NCI-H2196 treated with DMSO at 0.1 percent for 48 hours (cell line): ENCODE results near the gene KRT6B.
"Not testable (repeated sequence)": the region's sequence is repeated elsewhere in the genome, so short reads cannot be mapped to it uniquely, and the experiment has no call there.

Experiments
- DNase-seq: peaks from one replicate; lab custom pipeline; 2025; ENCODE audit not compliant: unreplicated experiment; lab: John Stamatoyannopoulos, UW

KRT6B gene

GRCh38 chr12:52473768-52474167 is 21.8 kb upstream of the KRT6B start, which contains the start of gene KRT6C:
Gene KRT6C, minus strand, starts transcription at chr12:52473805. Its CDS starts 68 bp downstream, at chr12:52473737.
- DNase-seq = no peak

GRCh38 chr12:52469853-52470252 is 17.9 kb upstream of the KRT6B start:
- no peak for DNase-seq

- DNase-seq = no peak
Measured at GRCh38 chr12:52464897-52465296, 13.0 kb upstream of the KRT6B start.

- DNase-seq = no peak
Measured at GRCh38 chr12:52461693-52462092, 9.7 kb upstream of the KRT6B start.

- DNase-seq = no peak
Measured at GRCh38 chr12:52458861-52459260, 6.9 kb upstream of the KRT6B start.

- DNase-seq = no peak
Measured at GRCh38 chr12:52455821-52456220, 3.9 kb upstream of the KRT6B start.

GRCh38 chr12:52454411-52455201 is 2.7 kb upstream of the KRT6B start:
- DNase-seq = no peak

GRCh38 chr12:52448228-52448627 is 3.7 kb downstream of the KRT6B start:
- no peak for DNase-seq

- not testable (repeated sequence) for DNase-seq
Measured at GRCh38 chr12:52447196-52447595, 4.8 kb downstream of the KRT6B start.

- no peak for DNase-seq
Measured at GRCh38 chr12:52446367-52447045, 5.4 kb downstream of the KRT6B start.

- no peak for DNase-seq
Measured at GRCh38 chr12:52445876-52446275, 6.1 kb downstream of the KRT6B start.

GRCh38 chr12:52444647-52445595 is 7.0 kb downstream of the KRT6B start:
- no peak for DNase-seq

- DNase-seq = no peak
Measured at GRCh38 chr12:52443966-52444365, 8.0 kb downstream of the KRT6B start.

- DNase-seq = peak; percentile 13
Measured at GRCh38 chr12:52442600-52443061, 9.3 kb downstream of the KRT6B start.

GRCh38 chr12:52441320-52441911 is 10.5 kb downstream of the KRT6B start:
- DNase-seq = no peak

- no peak for DNase-seq
Measured at GRCh38 chr12:52440821-52441319, 11.1 kb downstream of the KRT6B start.

GRCh38 chr12:52439845-52440244 is 12.1 kb downstream of the KRT6B start:
- no peak for DNase-seq

- DNase-seq = no peak
Measured at GRCh38 chr12:52439420-52439819, 12.5 kb downstream of the KRT6B start.

- DNase-seq = no peak
Measured at GRCh38 chr12:52438305-52439301, 13.3 kb downstream of the KRT6B start.
